Lower lobe of right lung (tissue), 2 donors: ENCODE results near the gene ABL1. TPM values are rescaled to one million over a fixed set of nuclear protein-coding genes. Genes with fewer than 3 reads are reported as not detected.
A peak's percentile ranks its signal among the peaks of the same experiment; 100 is the strongest.

Experiments
- ATAC-seq, 2 donors: fragments of 200-7000 bp; cut with Tn5 transposase; one replicate each; pipeline ENCODE4 v1.9.1; 2020 to 2022; ENCODE audit warnings: mild to moderate bottlenecking in 2 of 2, moderate library complexity in 2 of 2
- DNase-seq: peaks from one replicate; pipeline ENCODE4 v3.0.0-alpha.2; 2020
- H3K27ac ChIP-seq: fragments of 200-600 bp; one replicate; pipeline ENCODE4 v1.8.0; 2022
- H3K27me3 ChIP-seq: fragments of 200-600 bp; one replicate; pipeline ENCODE4 v1.8.0; 2022; ENCODE audit warnings: low read depth
- H3K36me3 ChIP-seq: fragments of 200-600 bp; one replicate; pipeline ENCODE4 v1.8.0; 2022; ENCODE audit warnings: mild to moderate bottlenecking
- H3K4me1 ChIP-seq: fragments of 200-600 bp; one replicate; pipeline ENCODE4 v1.8.0; 2022
- H3K4me3 ChIP-seq: fragments of 200-600 bp; one replicate; pipeline ENCODE4 v1.8.0; 2022; ENCODE audit warnings: mild to moderate bottlenecking
- H3K9me3 ChIP-seq: fragments of 200-600 bp; one replicate; pipeline ENCODE4 v1.8.0; 2022
- CTCF ChIP-seq: fragments of 200-600 bp; IDR thresholded peaks from one replicate; pipeline ENCODE4 v1.8.0; 2022; ENCODE audit warnings: antibody characterized with exemption, mild to moderate bottlenecking
- intact Hi-C: fragments of 100-400 bp; cut with DNase I; formaldehyde crosslinking; loops from one replicate; pipeline ENCODE4 v1.11.0; 2022
- total RNA-seq: library from RNA; stranded (reverse); fragmentation: NEBNext Ultra II Directional; extraction: Animal tissue kit (Norgen Biotek cat#: 25700); gene quantifications from one replicate; pipeline ENCODE4 v1.2.1, GENCODE V29; 2021
- donor health status: DM: no; HTN: yes; CAD: no; lungs with severe emphysema.

Gene ABL1
- total RNA-seq, 1 donor from 2014 or later: 50.2 TPM

- Histone ChIP-seq H3K4me3 (no peak overlapping the region), H3K27ac (no peak overlapping the region), H3K36me3 (no peaks in the 10 kb centered on the region), H3K27me3 (peaks cover 91% of the 10 kb centered on the region), H3K4me1 (peaks cover 30% of the 10 kb centered on the region), H3K9me3 (no peaks in the 10 kb centered on the region)
- intact Hi-C loops: no loop called here
- peak in 1 of 2 donors; percentile 6 for ATAC-seq
- no peak for DNase-seq
- no peak for TF ChIP-seq CTCF
Observed at GRCh38 chr9:130936285-130937117, 101.4 kb downstream of the ABL1 start.

Other genes starting within 250 kb of the ABL1 start
- not detected for gene PRDM12, start 170.7 kb upstream of the ABL1 start, total RNA-seq
- gene EXOSC2, start 141.5 kb upstream of the ABL1 start, total RNA-seq: 18.4 TPM
- not detected for gene QRFP, start 61.6 kb downstream of the ABL1 start, total RNA-seq
- gene FIBCD1, start 104.0 kb downstream of the ABL1 start, total RNA-seq: 1.3 TPM
- 26.4 TPM for gene LAMC3, start 173.9 kb downstream of the ABL1 start, total RNA-seq